Natural killer cell (primary cell): Measurements from ENCODE around the gene MOB2. TPM values are rescaled to one million over a fixed set of nuclear protein-coding genes. Genes with fewer than 3 reads are reported as not detected.

Experiments
- ATAC-seq, 3 donors: fragments of 150-1000 bp in 2 of 3; fragments of 200-7000 bp in 1 of 3; cut with Tn5 transposase; 1 replicate in 1 of 3; 2 replicates in 2 of 3; pipeline ENCODE4 v1.10.0; 2021; ENCODE audit warnings: mild to moderate bottlenecking in 2 of 3, moderate library complexity in 2 of 3
- DNase-seq, 2 donors: peaks; one replicate each; pipeline versions ENCODE4 v3.0.0 to v3.0.0-alpha.2; 2013 to 2021; ENCODE audit warnings: mixed read lengths in 1 of 2
- H3K27ac ChIP-seq: one replicate; pipeline ENCODE4 v1.5.1; 2013; ENCODE audit warnings: mild to moderate bottlenecking, low read length
- H3K27me3 ChIP-seq: one replicate; pipeline ENCODE4 v1.6.1; 2013; ENCODE audit warnings: low read length; ENCODE audit not compliant: control insufficient read depth, insufficient read depth
- H3K36me3 ChIP-seq: one replicate; pipeline ENCODE4 v1.6.1; 2013; ENCODE audit warnings: low read length; ENCODE audit not compliant: control insufficient read depth, insufficient read depth
- H3K4me1 ChIP-seq: one replicate; pipeline ENCODE4 v1.6.1; 2013; ENCODE audit warnings: low read length; ENCODE audit not compliant: control insufficient read depth, insufficient read depth
- H3K4me3 ChIP-seq: one replicate; pipeline ENCODE4 v1.5.1; 2013; ENCODE audit warnings: low read length
- H3K9me3 ChIP-seq: one replicate; pipeline ENCODE4 v1.6.1; 2013; ENCODE audit warnings: low read length; ENCODE audit not compliant: control insufficient read depth, insufficient read depth
- H3K27ac Mint-ChIP-seq, 2 donors: one replicate each; pipeline ENCODE4 v1.8.0; 2022; ENCODE audit warnings: mild to moderate bottlenecking in 2 of 2, mixed read lengths in 2 of 2, moderate library complexity in 1 of 2
- H3K27me3 Mint-ChIP-seq, 2 donors: one replicate each; pipeline ENCODE4 v1.8.0; 2022; ENCODE audit warnings: low read depth in 2 of 2, mixed read lengths in 2 of 2
- H3K36me3 Mint-ChIP-seq: one replicate; pipeline ENCODE4 v1.8.0; 2022; ENCODE audit warnings: mixed read lengths
- H3K4me1 Mint-ChIP-seq, 2 donors: one replicate each; pipeline ENCODE4 v1.8.0; 2022; ENCODE audit warnings: mixed read lengths in 2 of 2
- H3K4me3 Mint-ChIP-seq: one replicate; pipeline ENCODE4 v1.8.0; 2022; ENCODE audit warnings: mild to moderate bottlenecking, moderate library complexity, mixed read lengths
- H3K9me3 Mint-ChIP-seq, 2 donors: one replicate each; pipeline ENCODE4 v1.8.0; 2022; ENCODE audit warnings: mixed read lengths in 2 of 2
- WGBS: methylation state at CpG from one replicate; pipeline ENCODE4 v1.1.7; 2013; ENCODE audit warnings: missing lambda C conversion rate; ENCODE audit not compliant: insufficient coverage; 5-methylcytosine and 5-hydroxymethylcytosine counted together
- intact Hi-C: fragments of 100-400 bp; cut with micrococcal nuclease; formaldehyde crosslinking; loops from one replicate; pipeline ENCODE4 v1.14.2; 2022
- total RNA-seq, 4 donors: library from RNA; stranded (reverse); fragments of 120-200 nt in 1 of 4; gene quantifications; one replicate each; pipeline versions ENCODE4 v1.2.3 to v1.2.4, GENCODE V29; 2013 to 2022
- TF ChIP-seq, protein P1 (sequence below): fragments of 200-600 bp; IDR thresholded peaks from one replicate; pipeline ENCODE4 v1.8.0; 2022; ENCODE audit warnings: antibody characterized with exemption

The MOB2 gene
- total RNA-seq, 3 donors from 2014 or later (not counting 1 experiment from before 2014, with no cell fraction given) = 61.9 to 79.6 (median 78.5) TPM

DNA sequence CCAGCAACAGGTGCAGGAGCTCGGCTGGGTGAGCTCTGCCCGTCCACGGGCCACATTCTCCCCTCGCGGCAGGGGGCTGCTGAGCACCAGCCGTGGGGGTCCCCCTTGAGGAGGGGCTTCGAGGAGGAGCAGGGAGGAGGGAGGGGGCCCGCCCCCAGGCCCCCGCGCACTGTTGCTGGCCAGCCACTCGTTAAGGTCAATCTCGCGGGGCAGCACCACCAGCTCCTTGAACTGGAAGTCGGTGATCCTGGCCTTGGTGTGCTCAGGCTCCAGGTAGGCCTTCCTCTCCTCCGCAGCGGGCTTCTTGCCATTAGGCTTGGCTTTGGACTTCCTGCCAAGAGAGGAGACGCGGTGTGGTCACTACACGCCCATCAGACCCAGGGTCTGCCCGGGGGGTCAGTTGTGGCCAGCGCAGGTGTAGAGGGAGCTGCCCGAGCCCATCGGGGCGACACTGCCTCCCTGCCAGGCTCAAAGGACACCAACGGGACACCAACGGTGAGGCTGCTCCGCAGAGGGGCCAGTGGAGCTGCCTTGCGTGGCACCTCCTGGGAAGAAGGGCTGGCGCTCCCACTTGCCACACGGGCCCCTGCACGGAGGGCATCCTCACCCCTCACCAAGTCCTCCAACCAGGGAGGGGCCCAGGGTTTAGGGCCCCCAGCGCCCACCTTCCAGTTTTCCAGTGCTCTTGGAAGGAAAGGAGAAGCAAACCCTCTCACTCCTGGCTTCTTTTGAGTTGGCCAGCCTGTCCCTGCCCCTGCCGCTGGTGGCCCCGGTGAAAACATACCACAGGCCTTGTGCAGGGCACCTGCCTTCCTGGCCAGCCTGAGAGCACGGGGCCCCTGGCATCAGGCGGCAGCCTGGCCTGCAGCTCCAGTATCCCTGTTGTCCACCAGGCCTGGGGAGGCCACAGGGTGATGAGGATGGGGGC is 5.8 kb downstream of the MOB2 start:
- Histone ChIP-seq H3K27me3 (no peaks in the 10 kb centered on the region), H3K36me3 (peaks cover 47% of the 10 kb centered on the region), H3K4me1 (peaks cover 7% of the 10 kb centered on the region), H3K4me3 (no peak overlapping the region), H3K27ac (no peak overlapping the region), H3K9me3 (no peaks in the 10 kb centered on the region)
- WGBS = 96% methylated on average over 36 of the region's 36 CpGs
- H3K27me3 Mint-ChIP-seq = no peaks in the 10 kb centered on the region
- ATAC-seq = no peak
- DNase-seq = no peak
- TF ChIP-seq, protein P1, sequence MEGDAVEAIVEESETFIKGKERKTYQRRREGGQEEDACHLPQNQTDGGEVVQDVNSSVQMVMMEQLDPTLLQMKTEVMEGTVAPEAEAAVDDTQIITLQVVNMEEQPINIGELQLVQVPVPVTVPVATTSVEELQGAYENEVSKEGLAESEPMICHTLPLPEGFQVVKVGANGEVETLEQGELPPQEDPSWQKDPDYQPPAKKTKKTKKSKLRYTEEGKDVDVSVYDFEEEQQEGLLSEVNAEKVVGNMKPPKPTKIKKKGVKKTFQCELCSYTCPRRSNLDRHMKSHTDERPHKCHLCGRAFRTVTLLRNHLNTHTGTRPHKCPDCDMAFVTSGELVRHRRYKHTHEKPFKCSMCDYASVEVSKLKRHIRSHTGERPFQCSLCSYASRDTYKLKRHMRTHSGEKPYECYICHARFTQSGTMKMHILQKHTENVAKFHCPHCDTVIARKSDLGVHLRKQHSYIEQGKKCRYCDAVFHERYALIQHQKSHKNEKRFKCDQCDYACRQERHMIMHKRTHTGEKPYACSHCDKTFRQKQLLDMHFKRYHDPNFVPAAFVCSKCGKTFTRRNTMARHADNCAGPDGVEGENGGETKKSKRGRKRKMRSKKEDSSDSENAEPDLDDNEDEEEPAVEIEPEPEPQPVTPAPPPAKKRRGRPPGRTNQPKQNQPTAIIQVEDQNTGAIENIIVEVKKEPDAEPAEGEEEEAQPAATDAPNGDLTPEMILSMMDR = no peak
- H3K27ac Mint-ChIP-seq = no peak overlapping the region
- peaks cover 18 to 36% of the 10 kb centered on the region in 2 donors for H3K4me1 Mint-ChIP-seq
- H3K4me3 Mint-ChIP-seq = no peak overlapping the region
- H3K36me3 Mint-ChIP-seq = peaks cover 14% of the 10 kb centered on the region
- no peaks in the 10 kb centered on the region for H3K9me3 Mint-ChIP-seq
- intact Hi-C loops = no loop called here

DNA sequence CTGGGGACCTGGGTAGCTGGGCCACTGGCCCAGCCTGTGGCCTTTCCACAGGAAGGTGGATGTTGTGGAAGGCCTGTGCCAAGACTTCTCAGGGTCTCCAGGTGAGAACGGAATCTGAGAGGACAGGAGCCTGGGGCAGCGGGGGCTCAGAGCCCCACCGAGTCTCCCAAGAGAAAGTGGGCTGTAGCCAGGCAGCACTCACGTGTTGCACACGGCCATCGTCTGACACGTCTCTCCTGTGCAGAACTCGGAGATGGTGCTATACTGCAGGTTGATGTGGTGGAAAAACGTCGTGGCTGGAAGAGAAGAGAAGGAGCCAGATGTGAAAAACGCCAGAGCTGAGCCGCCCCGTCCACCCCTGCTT is 6.4 kb downstream of the MOB2 start:
- Histone ChIP-seq H3K4me1 (peaks cover under 1% of the 10 kb centered on the region), H3K9me3 (no peaks in the 10 kb centered on the region), H3K36me3 (peaks cover 54% of the 10 kb centered on the region), H3K4me3 (no peak overlapping the region), H3K27ac (no peak overlapping the region), H3K27me3 (no peaks in the 10 kb centered on the region)
- Mint-ChIP-seq H3K36me3 (peaks cover 18% of the 10 kb centered on the region), H3K4me3 (no peak overlapping the region), H3K4me1 (peaks cover 12 to 30% of the 10 kb centered on the region in 2 donors), H3K27me3 (no peaks in the 10 kb centered on the region), H3K27ac (no peak overlapping the region), H3K9me3 (no peaks in the 10 kb centered on the region)
- no peak for ATAC-seq
- DNase-seq = no peak
- TF ChIP-seq, protein P1 = no peak
- intact Hi-C loops = no loop called here
- WGBS = 88% methylated on average over 13 of the region's 13 CpGs

DNA sequence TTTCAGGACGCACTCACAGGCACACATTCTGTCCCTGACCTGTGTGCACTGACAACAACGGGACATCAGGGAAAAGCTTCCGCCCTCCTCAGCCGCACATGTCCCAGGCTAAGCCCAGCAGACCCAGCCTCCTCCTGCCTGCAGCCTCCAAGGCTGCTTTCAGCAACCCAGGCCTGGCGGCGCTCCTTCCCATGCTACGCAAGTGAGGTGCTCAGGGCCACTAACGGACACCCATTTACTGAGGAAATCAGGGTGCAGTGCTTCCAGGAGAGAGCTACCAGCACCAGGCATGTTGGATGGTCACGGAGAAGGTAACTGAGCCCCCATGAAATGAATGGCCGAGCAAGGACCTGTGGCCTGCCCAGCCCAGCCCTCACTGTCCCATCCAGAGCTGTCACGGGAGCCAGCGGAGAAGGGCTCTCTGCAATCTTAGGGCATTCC is 6.9 kb downstream of the MOB2 start:
- Mint-ChIP-seq H3K4me1 (peaks cover 7 to 25% of the 10 kb centered on the region in 2 donors), H3K27me3 (no peaks in the 10 kb centered on the region), H3K27ac (no peak overlapping the region), H3K4me3 (no peak overlapping the region), H3K9me3 (no peaks in the 10 kb centered on the region), H3K36me3 (peaks cover 18% of the 10 kb centered on the region)
- Histone ChIP-seq H3K9me3 (no peaks in the 10 kb centered on the region), H3K27me3 (no peaks in the 10 kb centered on the region), H3K27ac (no peak overlapping the region), H3K4me3 (no peak overlapping the region), H3K4me1 (no peaks in the 10 kb centered on the region), H3K36me3 (peaks cover 57% of the 10 kb centered on the region)
- WGBS = 94% methylated on average over 12 of the region's 12 CpGs
- DNase-seq = no peak
- ATAC-seq = no peak
- TF ChIP-seq, protein P1 = no peak
- intact Hi-C loops = no loop called here
